Activated CD4-positive, alpha-beta T cell treated with anti-CD3 and anti-CD28 coated beads for 36 hours (primary cell): ENCODE results near the gene PRKAG2. TPM values are rescaled to one million over a fixed set of nuclear protein-coding genes. Genes with fewer than 3 reads are reported as not detected.
A peak's percentile ranks its signal among the peaks of the same experiment; 100 is the strongest.

Experiments
- ATAC-seq: fragments of 200-7000 bp; cut with Tn5 transposase; one replicate; pipeline ENCODE4 v1.10.0; 2021; ENCODE audit warnings: mild to moderate bottlenecking, moderate library complexity
- CTCF ChIA-PET: fragments of 350-600 bp; sonication (Branson Sonifier 250); formaldehyde crosslinking; loops from one replicate; lab custom pipeline; 2021; ENCODE audit warnings: antibody characterized with exemption; lab: Charles Lee
- POLR2A ChIA-PET: fragments of 350-600 bp; sonication (Branson Sonifier 250); formaldehyde crosslinking; loops from one replicate; lab custom pipeline; 2021; ENCODE audit warnings: antibody characterized with exemption, inconsistent platforms; lab: Charles Lee
- DNase-seq: peaks from one replicate; pipeline ENCODE4 v3.0.0-alpha.2; 2020
- H3K27ac Mint-ChIP-seq: one replicate; pipeline ENCODE4 v1.8.0; 2021; ENCODE audit warnings: mixed read lengths
- H3K27me3 Mint-ChIP-seq: one replicate; pipeline ENCODE4 v1.8.0; 2021; ENCODE audit warnings: mixed read lengths
- H3K36me3 Mint-ChIP-seq: one replicate; pipeline ENCODE4 v1.8.0; 2021; ENCODE audit warnings: low read depth, mixed read lengths
- H3K4me1 Mint-ChIP-seq: one replicate; pipeline ENCODE4 v1.8.0; 2021; ENCODE audit warnings: mixed read lengths
- H3K4me3 Mint-ChIP-seq: one replicate; pipeline ENCODE4 v1.8.0; 2021; ENCODE audit warnings: mild to moderate bottlenecking, moderate library complexity, mixed read lengths
- H3K9me3 Mint-ChIP-seq: one replicate; pipeline ENCODE4 v1.8.0; 2021; ENCODE audit warnings: low read depth, mixed read lengths
- intact Hi-C, 2 experiments: fragments of 100-400 bp; cut with DNase I in 1 of 2; cut with micrococcal nuclease in 1 of 2; formaldehyde crosslinking; loops; one replicate each; pipeline versions ENCODE4 v1.14.2 to v1.15.1; 2022 to 2024; cut with DNase I, micrococcal nuclease
- total RNA-seq, 2 experiments: library from RNA; stranded (reverse); gene quantifications; one replicate each; pipeline ENCODE4 v1.2.3, GENCODE V29; 2021

Gene PRKAG2
- total RNA-seq, 2 experiments from 2014 or later, result 19.6 to 21.5 TPM

DNA sequence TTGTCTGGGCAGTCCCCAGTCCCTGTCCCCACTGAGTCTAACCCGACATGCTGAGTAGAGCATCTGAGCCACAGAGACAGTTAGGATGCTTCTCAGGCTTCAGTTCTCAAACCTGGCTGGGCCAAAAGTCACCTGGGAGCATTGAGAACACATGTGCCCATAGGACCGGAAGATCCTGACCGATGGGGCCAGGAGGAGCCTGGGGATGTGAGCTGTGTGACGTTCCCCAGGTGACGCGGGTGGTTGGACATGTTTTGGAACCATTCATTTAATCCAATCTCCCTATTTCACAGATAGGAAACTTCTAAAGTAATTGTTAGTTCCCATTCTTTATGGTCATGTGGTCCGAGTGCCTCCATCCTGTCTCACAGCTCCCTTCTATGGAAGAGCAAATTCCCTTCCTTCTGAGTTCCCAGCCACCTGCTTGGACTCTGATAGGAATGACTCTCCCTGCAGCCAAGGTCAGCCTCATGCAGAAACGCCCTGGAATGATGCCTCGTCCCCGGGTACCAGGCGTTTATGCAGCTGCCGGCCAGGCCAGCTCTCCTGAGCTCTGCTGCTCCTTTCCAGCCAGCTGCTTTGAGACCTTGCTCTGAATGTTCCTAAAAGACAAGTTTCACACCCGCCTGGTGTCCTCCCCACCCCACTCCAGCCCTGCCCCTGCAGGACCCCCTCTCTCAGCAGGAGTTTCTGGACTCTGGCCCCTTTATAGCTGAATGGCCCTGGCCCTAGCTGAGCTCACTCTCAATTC lies 190.7 kb downstream of the PRKAG2 start:
- intact Hi-C loops, result no loop called here
- H3K9me3 Mint-ChIP-seq, result no peaks in the 10 kb centered on the region
- no peaks in the 10 kb centered on the region for H3K4me1 Mint-ChIP-seq
- H3K4me3 Mint-ChIP-seq, result no peak overlapping the region
- DNase-seq (no peak), ATAC-seq (no peak)
- no peaks in the 10 kb centered on the region for H3K27me3 Mint-ChIP-seq
- H3K27ac Mint-ChIP-seq, result no peak overlapping the region
- ChIA-PET POLR2A (no interaction called here), CTCF (interaction anchor here (0.9 kb wide), 1 partner anchor 115 kb away, joined by 3 read pairs; no protein-coding TSS in a partner anchor)
- no peaks in the 10 kb centered on the region for H3K36me3 Mint-ChIP-seq

DNA sequence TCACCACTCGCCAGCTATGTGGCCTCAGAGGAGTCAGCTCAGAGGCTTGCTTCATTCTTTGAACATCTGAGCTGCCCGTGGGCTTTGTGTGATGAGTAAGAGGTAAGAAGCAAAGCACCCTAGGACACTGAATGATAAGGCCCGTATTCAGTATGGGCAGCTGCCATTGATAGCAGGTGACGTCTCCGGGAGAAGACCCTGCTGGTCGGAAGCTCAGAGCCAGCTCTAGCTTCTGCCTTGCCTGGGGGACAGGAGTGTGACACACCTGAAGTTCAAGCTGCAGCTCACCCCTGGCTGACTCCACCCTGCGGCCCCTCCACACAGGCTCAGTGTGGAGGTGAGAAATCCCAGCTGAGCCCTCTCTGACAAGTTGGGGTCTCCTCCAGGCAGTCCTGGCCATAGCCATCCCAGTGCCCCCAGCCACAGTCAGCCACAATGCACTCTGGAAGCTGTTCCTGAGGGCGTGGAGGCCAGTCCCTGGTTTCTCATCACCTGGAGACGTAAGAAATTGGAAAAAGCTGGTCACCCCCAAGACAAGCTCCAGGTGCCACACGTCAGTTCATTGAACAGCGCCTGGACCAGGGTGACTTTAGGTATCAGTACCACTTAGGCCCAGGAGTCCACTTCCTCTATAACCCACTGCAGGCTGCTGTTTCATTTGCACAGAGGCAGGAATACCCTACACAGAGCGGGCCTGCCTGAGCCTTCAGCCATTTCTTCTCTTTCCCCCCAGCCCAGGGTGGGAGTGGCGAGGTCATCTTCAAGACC lies 192.3 kb downstream of the PRKAG2 start:
- intact Hi-C loops, result no loop called here
- CTCF ChIA-PET, result no interaction called here

DNA sequence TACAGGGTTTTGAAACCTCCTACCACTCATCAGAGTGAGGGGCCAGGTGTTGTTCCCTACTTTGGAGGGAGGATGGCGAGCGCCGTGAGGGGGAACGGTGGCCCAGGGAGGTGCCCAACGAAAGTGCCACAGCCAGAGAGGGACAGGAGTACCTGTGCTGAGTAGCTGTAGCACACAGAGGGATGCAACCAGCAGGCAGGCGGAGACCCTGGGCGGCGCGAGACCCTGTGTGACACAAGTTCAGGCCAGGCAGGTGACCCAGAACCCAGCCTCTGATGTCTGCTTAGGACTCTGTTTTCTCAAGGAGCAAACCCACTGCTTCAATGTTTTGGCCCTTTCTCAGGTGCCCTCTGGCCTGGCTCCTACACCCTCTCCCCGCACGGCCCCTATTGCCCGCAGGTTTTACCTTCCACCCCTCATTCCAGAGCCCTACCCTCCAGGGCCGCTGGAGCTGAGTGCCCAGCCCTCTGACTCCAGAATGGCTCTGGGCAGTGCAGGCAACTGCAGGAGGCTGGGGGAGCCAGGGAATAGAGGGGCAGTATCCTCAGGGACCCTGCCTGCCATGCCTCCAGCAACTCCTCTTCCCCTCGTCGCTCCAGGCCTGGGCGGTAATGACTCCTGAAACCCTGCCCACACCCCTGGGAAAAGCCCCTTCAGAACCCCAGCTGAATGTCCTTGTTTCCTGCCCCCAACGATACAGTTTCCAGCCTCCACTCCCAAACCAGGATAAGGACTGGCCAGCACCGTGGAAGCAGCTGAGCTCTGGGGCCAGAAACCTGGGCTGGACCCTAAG lies 193.1 kb downstream of the PRKAG2 start:
- Mint-ChIP-seq H3K4me3 (no peak overlapping the region), H3K9me3 (no peaks in the 10 kb centered on the region), H3K36me3 (no peaks in the 10 kb centered on the region), H3K4me1 (peaks cover 11% of the 10 kb centered on the region), H3K27ac (no peak overlapping the region), H3K27me3 (no peaks in the 10 kb centered on the region)
- ATAC-seq (no peak), DNase-seq (no peak)
- intact Hi-C loops, result no loop called here
- ChIA-PET CTCF (interaction anchor here (0.7 to 1.7 kb wide), 2 partner anchors 14 to 100 kb away, joined by 3 to 4 read pairs; no protein-coding TSS in a partner anchor), POLR2A (no interaction called here)

More for the DNA sequence above, 192.3 kb downstream of the PRKAG2 start:
- Mint-ChIP-seq H3K27ac (no peak overlapping the region), H3K4me3 (no peak overlapping the region), H3K27me3 (no peaks in the 10 kb centered on the region), H3K36me3 (no peaks in the 10 kb centered on the region), H3K9me3 (no peaks in the 10 kb centered on the region), H3K4me1 (peaks cover 4% of the 10 kb centered on the region)
- DNase-seq (no peak), ATAC-seq (no peak)
- POLR2A ChIA-PET, result no interaction called here

DNA sequence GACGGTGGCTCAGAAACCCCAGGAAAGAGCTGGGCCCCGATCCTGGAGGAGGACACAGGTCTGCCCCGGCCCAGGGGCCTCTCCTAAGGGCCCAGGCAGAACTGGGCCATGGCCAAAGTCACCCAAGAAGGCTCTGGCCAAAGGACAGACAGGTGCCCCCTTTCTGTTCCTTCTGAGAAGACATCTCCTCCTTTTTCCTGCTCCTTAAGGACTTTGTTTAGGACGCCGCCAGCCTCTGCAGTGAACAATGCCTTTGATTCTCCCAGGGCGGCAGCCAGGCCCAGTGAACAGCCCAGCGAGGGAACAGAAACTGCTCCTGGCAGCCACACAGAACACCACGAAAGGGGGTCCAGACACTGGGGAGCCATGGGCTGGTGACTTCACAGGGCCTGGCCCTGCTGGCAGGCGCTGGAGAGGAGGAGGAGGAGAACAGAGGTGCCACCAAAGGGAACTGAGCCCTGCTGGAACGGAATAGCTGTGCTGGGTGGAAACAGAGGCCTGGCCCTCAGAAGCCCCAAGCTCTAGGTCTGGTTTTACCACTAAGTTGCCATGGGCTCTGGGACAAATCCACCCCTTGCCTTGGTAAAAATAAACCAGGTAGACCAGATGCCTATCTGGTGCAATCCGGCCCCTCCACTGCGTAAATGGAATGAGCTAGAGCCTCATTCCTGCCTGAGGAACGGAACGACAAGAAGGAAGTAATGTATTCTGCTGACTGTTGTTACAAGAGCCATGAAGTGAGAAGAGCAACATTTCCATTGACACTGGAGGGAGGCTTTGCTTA lies 193.9 kb downstream of the PRKAG2 start:
- no peaks in the 10 kb centered on the region for H3K9me3 Mint-ChIP-seq
- intact Hi-C loops, result no loop called here
- H3K36me3 Mint-ChIP-seq, result no peaks in the 10 kb centered on the region
- ATAC-seq (no peak), DNase-seq (no peak)
- H3K27me3 Mint-ChIP-seq, result no peaks in the 10 kb centered on the region
- H3K4me3 Mint-ChIP-seq, result no peak overlapping the region
- POLR2A ChIA-PET, result no interaction called here
- CTCF ChIA-PET, result interaction anchor here (0.7 to 1.7 kb wide), 2 partner anchors 13 to 100 kb away, joined by 3 to 4 read pairs; no protein-coding TSS in a partner anchor
- no peak overlapping the region for H3K27ac Mint-ChIP-seq
- peaks cover 16% of the 10 kb centered on the region for H3K4me1 Mint-ChIP-seq

DNA sequence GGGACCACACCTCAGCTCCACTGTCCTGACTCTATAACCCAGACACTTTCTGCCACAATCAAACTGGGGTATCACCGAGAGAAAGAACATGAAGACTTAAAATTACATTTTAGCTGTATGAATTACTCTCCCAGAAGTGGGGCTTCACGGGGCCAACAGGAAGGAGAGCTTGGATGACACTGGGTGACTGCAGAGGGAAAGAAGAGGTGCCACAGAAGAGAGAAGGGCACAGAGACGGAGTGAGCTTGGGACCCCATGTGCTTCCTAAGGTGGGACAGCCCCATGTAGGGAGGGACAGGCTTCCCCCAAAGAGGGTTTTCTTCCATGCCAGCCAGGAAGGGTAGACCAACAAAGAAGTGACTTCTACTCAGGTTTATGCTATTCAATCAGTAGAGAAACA lies 195.2 kb downstream of the PRKAG2 start:
- intact Hi-C loops, result no loop called here
- H3K36me3 Mint-ChIP-seq, result no peaks in the 10 kb centered on the region
- no peak for ATAC-seq
- H3K4me1 Mint-ChIP-seq, result peaks cover 16% of the 10 kb centered on the region
- CTCF ChIA-PET, result no interaction called here
- H3K27ac Mint-ChIP-seq, result peak overlapping the region; percentile 56
- no peaks in the 10 kb centered on the region for H3K9me3 Mint-ChIP-seq
- DNase-seq, result no peak
- H3K27me3 Mint-ChIP-seq, result no peaks in the 10 kb centered on the region
- H3K4me3 Mint-ChIP-seq, result no peak overlapping the region
- POLR2A ChIA-PET, result interaction anchor here (0.7 kb wide), 1 partner anchor 411 kb away, joined by 3 read pairs; no protein-coding TSS in a partner anchor

DNA sequence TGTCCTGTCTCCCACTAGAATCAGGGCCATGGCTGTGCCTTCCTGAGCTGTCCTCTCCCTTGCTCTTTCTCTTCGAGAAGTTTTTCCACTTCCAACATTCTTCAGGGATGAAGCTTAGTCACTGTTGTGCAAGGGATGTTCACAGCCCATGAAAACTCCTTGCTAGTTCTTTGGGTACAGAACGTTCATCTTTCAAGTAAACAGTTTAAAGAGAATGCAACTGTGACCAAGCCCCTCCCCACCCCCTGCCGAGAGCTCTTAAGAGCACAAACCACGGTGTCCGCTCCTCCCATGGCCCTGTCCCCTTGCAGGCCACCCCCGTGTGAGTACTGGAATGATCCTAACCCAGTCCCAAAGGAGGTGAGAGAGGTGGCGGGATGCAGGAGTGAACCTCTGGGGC lies 196.1 kb downstream of the PRKAG2 start:
- no peaks in the 10 kb centered on the region for H3K9me3 Mint-ChIP-seq
- POLR2A ChIA-PET, result interaction anchor here (0.7 kb wide), 1 partner anchor 410 kb away, joined by 3 read pairs; no protein-coding TSS in a partner anchor

DNA sequence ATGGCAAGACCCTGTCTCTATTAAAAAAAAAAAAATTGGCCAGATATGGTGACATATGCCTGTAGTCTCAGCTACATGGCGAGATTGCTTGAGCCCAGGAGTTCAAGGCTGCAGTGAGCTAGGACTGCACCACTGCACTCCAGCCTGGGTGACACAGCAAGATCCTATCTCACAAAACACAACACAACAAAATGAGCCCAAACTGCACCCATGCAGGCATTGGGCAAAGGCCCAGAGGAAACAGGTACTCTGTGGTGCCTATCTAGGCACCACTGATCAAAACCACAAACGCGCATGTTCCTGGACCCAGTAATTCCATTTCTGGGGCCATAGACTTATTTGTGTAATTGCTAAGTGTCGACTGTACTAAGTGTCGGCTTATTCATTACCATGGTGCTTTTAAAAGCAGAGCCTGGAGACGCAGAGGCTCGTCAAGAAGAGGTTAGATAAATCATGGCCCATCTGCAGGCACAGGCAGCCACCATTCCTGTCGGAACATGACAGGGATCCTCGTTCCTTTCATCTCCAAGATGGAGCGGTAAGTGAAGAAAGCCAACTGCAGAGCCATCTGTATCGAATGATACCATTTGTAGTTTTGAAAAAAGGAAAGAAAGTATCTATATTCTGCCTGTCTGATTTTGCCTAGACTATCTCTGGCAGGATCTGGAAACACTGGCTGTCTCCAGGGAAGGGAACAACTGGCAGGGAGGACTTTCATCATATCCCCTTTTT lies 196.9 kb downstream of the PRKAG2 start:
- ChIA-PET CTCF (interaction anchor here (0.5 to 0.6 kb wide), 2 partner anchors 102 to 143 kb away, joined by 3 read pairs; no protein-coding TSS in a partner anchor), POLR2A (no interaction called here)
- H3K4me1 Mint-ChIP-seq, result peaks cover 16% of the 10 kb centered on the region
- no peak overlapping the region for H3K27ac Mint-ChIP-seq
- ATAC-seq (no peak), DNase-seq (no peak)
- no peaks in the 10 kb centered on the region for H3K9me3 Mint-ChIP-seq
- no peak overlapping the region for H3K4me3 Mint-ChIP-seq
- no peaks in the 10 kb centered on the region for H3K27me3 Mint-ChIP-seq
- intact Hi-C loops, result no loop called here
- peaks cover 2% of the 10 kb centered on the region for H3K36me3 Mint-ChIP-seq

More for the DNA sequence above, 196.1 kb downstream of the PRKAG2 start:
- DNase-seq (no peak), ATAC-seq (no peak)
- H3K4me3 Mint-ChIP-seq, result no peak overlapping the region
- intact Hi-C loops, result no loop called here
- no peaks in the 10 kb centered on the region for H3K27me3 Mint-ChIP-seq
- CTCF ChIA-PET, result interaction anchor here (0.5 kb wide), 1 partner anchor 103 kb away, joined by 3 read pairs; no protein-coding TSS in a partner anchor
- no peak overlapping the region for H3K27ac Mint-ChIP-seq
- no peaks in the 10 kb centered on the region for H3K36me3 Mint-ChIP-seq
- H3K4me1 Mint-ChIP-seq, result peaks cover 16% of the 10 kb centered on the region

DNA sequence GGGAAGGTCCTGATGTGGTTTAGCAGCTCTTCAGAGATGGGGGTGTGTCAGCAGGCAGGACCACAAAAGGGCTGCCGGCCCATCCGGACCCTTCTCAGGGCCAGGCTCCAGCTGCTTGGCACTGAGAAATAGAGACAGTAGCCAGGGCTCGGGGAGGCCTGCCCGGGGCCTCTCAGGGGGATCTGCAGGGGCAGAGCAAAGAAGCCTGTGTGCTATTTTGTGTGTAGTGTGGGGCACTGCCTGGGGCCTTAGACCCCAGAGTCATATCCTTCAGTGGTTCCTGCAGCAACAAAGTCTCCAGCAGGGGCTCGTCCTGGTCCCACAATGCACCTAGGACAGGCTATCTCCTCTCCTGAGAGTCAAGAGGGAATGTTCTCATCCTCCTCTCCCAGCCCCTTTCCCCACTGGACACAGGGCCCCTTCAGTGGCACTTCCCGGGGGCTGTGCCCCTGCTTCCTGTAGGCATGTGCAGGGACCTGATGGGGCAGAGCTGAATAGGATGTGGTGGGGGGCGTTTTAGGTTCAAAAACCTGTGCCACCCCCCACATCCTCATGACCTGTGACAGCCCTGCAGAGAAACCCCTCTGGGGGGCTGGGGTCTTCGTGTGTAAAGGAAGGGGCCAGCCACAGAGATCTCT lies 197.7 kb downstream of the PRKAG2 start:
- H3K9me3 Mint-ChIP-seq, result no peaks in the 10 kb centered on the region
- H3K4me3 Mint-ChIP-seq, result no peak overlapping the region
- intact Hi-C loops, result no loop called here
- POLR2A ChIA-PET, result no interaction called here
- peaks cover 2% of the 10 kb centered on the region for H3K36me3 Mint-ChIP-seq
- H3K4me1 Mint-ChIP-seq, result peaks cover 16% of the 10 kb centered on the region
- ATAC-seq (no peak), DNase-seq (no peak)
- H3K27ac Mint-ChIP-seq, result no peak overlapping the region
- CTCF ChIA-PET, result interaction anchor here (0.6 to 1.0 kb wide), 4 partner anchors 12 to 358 kb away, joined by 3 to 4 read pairs (median 3); no protein-coding TSS in a partner anchor
- no peaks in the 10 kb centered on the region for H3K27me3 Mint-ChIP-seq

DNA sequence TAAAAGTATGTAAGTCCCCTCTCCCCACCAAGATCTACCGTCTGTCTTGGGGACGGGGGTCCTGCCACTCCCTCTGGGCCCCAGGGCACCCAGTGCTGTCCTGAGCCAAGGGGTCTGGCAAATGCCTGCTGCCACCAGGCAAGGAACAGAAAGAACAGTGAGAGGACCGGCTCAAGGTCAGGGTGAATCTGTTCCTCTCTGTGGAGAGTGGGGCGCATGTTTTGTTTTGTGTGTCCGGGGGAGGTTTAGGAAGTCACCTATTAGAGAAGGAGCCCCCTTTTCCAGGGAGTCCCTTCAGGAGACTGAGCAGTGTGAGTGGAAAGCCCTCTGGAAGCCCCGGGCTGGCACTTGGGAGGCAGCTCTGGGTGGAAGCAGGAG lies 198.7 kb downstream of the PRKAG2 start:
- intact Hi-C loops, result no loop called here
- Mint-ChIP-seq H3K9me3 (no peaks in the 10 kb centered on the region), H3K27ac (peak overlapping the region; percentile 25), H3K36me3 (peaks cover 2% of the 10 kb centered on the region), H3K27me3 (no peaks in the 10 kb centered on the region), H3K4me3 (no peak overlapping the region), H3K4me1 (peaks cover 16% of the 10 kb centered on the region)
- DNase-seq, result no peak
- no peak for ATAC-seq
- POLR2A ChIA-PET, result no interaction called here
- CTCF ChIA-PET, result interaction anchor here (1.0 kb wide), 1 partner anchor 140 kb away, joined by 3 read pairs; no protein-coding TSS in a partner anchor
